ENCODE results near the gene COMMD9.
A peak's percentile ranks its signal among the peaks of the same experiment; 100 is the strongest.
"Not testable (repeated sequence)": the region's sequence is repeated elsewhere in the genome, so short reads cannot be mapped to it uniquely, and the experiment has no call there.

Gene COMMD9

GRCh38 chr11:36289226-36289852, at the start of gene COMMD9:
Gene COMMD9 (minus strand): TSS chr11:36289424. CDS start chr11:36289412, 12 bp downstream.
- peak; percentile 92 for DNase-seq

- DNase-seq: no peak
Observed at GRCh38 chr11:36333897-36334296, 44.7 kb upstream of the COMMD9 start.

GRCh38 chr11:36333468-36333867, 44.2 kb upstream of the COMMD9 start:
- DNase-seq: no peak

GRCh38 chr11:36330411-36330810, 41.2 kb upstream of the COMMD9 start:
- no peak for DNase-seq

GRCh38 chr11:36328966-36329673, 39.9 kb upstream of the COMMD9 start:
- DNase-seq: no peak

- DNase-seq: no peak
Observed at GRCh38 chr11:36326524-36327419, 37.5 kb upstream of the COMMD9 start.

- DNase-seq: not testable (repeated sequence)
Observed at GRCh38 chr11:36325403-36325802, 36.2 kb upstream of the COMMD9 start.

- DNase-seq: not testable (repeated sequence)
Observed at GRCh38 chr11:36324956-36325355, 35.7 kb upstream of the COMMD9 start.

GRCh38 chr11:36317992-36318391, 28.8 kb upstream of the COMMD9 start:
- DNase-seq: no peak

GRCh38 chr11:36316049-36316448, 26.8 kb upstream of the COMMD9 start:
- DNase-seq: no peak

- DNase-seq: no peak
Observed at GRCh38 chr11:36314434-36314767, 25.2 kb upstream of the COMMD9 start.

GRCh38 chr11:36313750-36314433, 24.7 kb upstream of the COMMD9 start:
- DNase-seq: no peak

- DNase-seq: no peak
Observed at GRCh38 chr11:36312611-36313472, 23.6 kb upstream of the COMMD9 start.

GRCh38 chr11:36311926-36312595, 22.8 kb upstream of the COMMD9 start:
- DNase-seq: no peak

GRCh38 chr11:36309779-36310178, 20.6 kb upstream of the COMMD9 start:
- no peak for DNase-seq

GRCh38 chr11:36308577-36308976, 19.4 kb upstream of the COMMD9 start:
- no peak for DNase-seq

GRCh38 chr11:36306888-36307287, 17.7 kb upstream of the COMMD9 start:
- DNase-seq: no peak

GRCh38 chr11:36305047-36305446, 15.8 kb upstream of the COMMD9 start:
- no peak for DNase-seq

- no peak for DNase-seq
Observed at GRCh38 chr11:36304351-36304750, 15.1 kb upstream of the COMMD9 start.

GRCh38 chr11:36300650-36301049, 11.4 kb upstream of the COMMD9 start:
- DNase-seq: no peak

GRCh38 chr11:36296884-36297543, 7.8 kb upstream of the COMMD9 start:
- no peak for DNase-seq
